Endothelial cell of umbilical vein (primary cell): ENCODE measurements around the gene TUSC2. TPM values are rescaled to one million over a fixed set of nuclear protein-coding genes. Genes with fewer than 3 reads are reported as not detected.

Source experiments
- BruUV-seq: library from RNA; stranded (reverse); fragments of 400-500 nt; replicated peaks from 2 replicates; lab custom pipeline; 2021; lab: Mats Ljungman, UMichigan
- CTCF ChIA-PET: fragments of 300-600, 350-600 bp; sonication (Branson Sonifier 250); formaldehyde crosslinking; loops from one replicate; lab custom pipeline; 2021; ENCODE audit warnings: antibody characterized with exemption, inconsistent platforms; lab: Charles Lee
- POLR2A ChIA-PET: fragments of 300-600, 350-600 bp; sonication (Branson Sonifier 250); formaldehyde crosslinking; loops from one replicate; lab custom pipeline; 2021; ENCODE audit warnings: antibody characterized with exemption, inconsistent platforms; lab: Charles Lee
- DNase-seq: peaks from one replicate; pipeline ENCODE4 v3.0.0-alpha.2; 2011; ENCODE audit warnings: low read depth, low spot score
- FAIRE-seq: peaks from 2 replicates; lab custom pipeline; 2011; peaks lifted over from hg19 to GRCh38; lab: Jason Lieb, UNC
- H2AFZ ChIP-seq: 2 replicates; pipeline ENCODE4 v1.6.0; 2012; ENCODE audit warnings: low read depth, low read length, control low read depth, inconsistent platforms
- H3K27ac ChIP-seq: 2 replicates; pipeline ENCODE4 v1.5.1; 2011; ENCODE audit warnings: low read depth, mild to moderate bottlenecking, control low read depth, low read length, moderate library complexity; ENCODE audit not compliant: insufficient read depth
- H3K27me3 ChIP-seq, 2 experiments: 2 replicates each; pipeline versions ENCODE4 v1.6.0 to v1.6.1; 2011; ENCODE audit warnings: low read length in 2 of 2, mixed read lengths in 1 of 2; ENCODE audit not compliant: control insufficient read depth in 2 of 2, insufficient read depth in 2 of 2
- H3K36me3 ChIP-seq, 2 experiments: 2 replicates in 1 of 2; 3 replicates in 1 of 2; pipeline ENCODE4 v1.5.1; 2011; ENCODE audit warnings: low read length in 2 of 2, mild to moderate bottlenecking in 1 of 2, moderate library complexity in 1 of 2; ENCODE audit not compliant: control insufficient read depth in 2 of 2, insufficient read depth in 2 of 2; ENCODE audit errors: extremely low read depth in 1 of 2
- H3K4me1 ChIP-seq: 3 replicates; pipeline ENCODE4 v1.5.1; 2011; ENCODE audit warnings: mild to moderate bottlenecking, low read length; ENCODE audit not compliant: control insufficient read depth, insufficient read depth; ENCODE audit errors: extremely low read depth
- H3K4me2 ChIP-seq: 2 replicates; pipeline ENCODE4 v1.6.1; 2011; ENCODE audit warnings: low read length, control low read depth, mixed read lengths; ENCODE audit not compliant: insufficient read depth
- H3K4me3 ChIP-seq, 3 experiments: fragments of 200-600 bp in 1 of 3; sonication (generic), shearing (Covaris generic) in 1 of 3; replicated peaks in 1 of 3; 2 replicates each; pipeline ENCODE4 v1.5.1; 2011 to 2016; ENCODE audit warnings: control low read depth in 3 of 3, low read length in 3 of 3, mild to moderate bottlenecking in 2 of 3, inconsistent platforms in 1 of 3, low read depth in 1 of 3, moderate library complexity in 1 of 3; ENCODE audit not compliant: insufficient read depth in 1 of 3
- H3K79me2 ChIP-seq: 2 replicates; pipeline ENCODE4 v1.6.0; 2012; ENCODE audit warnings: low read length, inconsistent platforms; ENCODE audit not compliant: control insufficient read depth, insufficient read depth
- H3K9ac ChIP-seq: replicated peaks from 2 replicates; pipeline ENCODE3; 2011; ENCODE audit warnings: low read length, control low read depth; ENCODE audit not compliant: insufficient read depth; ENCODE audit errors: extremely low read depth
- H3K9me1 ChIP-seq: replicated peaks from 3 replicates; pipeline ENCODE4 v1.6.0; 2011; ENCODE audit warnings: mild to moderate bottlenecking, low read length; ENCODE audit not compliant: control insufficient read depth, insufficient read depth; ENCODE audit errors: extremely low read depth
- H3K9me3 ChIP-seq: replicated peaks from 2 replicates; pipeline ENCODE4 v1.5.1; 2012; ENCODE audit warnings: low read length, inconsistent platforms; ENCODE audit not compliant: control insufficient read depth, insufficient read depth
- H4K20me1 ChIP-seq: replicated peaks from 2 replicates; pipeline ENCODE3; 2011; ENCODE audit warnings: mild to moderate bottlenecking, low read length; ENCODE audit not compliant: control insufficient read depth, insufficient read depth; ENCODE audit errors: extremely low read depth
- POLR2A ChIP-seq: IDR thresholded peaks from 2 replicates; pipeline ENCODE4 v1.6.1; 2012; ENCODE audit warnings: low read depth, mild to moderate bottlenecking, control low read depth, low read length
- POLR2AphosphoS5 ChIP-seq: IDR thresholded peaks from 2 replicates; pipeline ENCODE4 v1.6.1; 2012; ENCODE audit warnings: low read depth, mild to moderate bottlenecking, control low read depth, low read length, moderate library complexity; ENCODE audit not compliant: insufficient read depth
- dilution Hi-C: fragments of 300-500 bp; cut with MboI; formaldehyde crosslinking; loops from one replicate; pipeline ENCODE4 v1.15.0; 2019; ENCODE audit warnings: low sequenced_read_pairs; ENCODE audit not compliant: extremely low pct_ligation_motif_present
- intact Hi-C: fragments of 100-400 bp; cut with micrococcal nuclease; formaldehyde crosslinking; loops from one replicate; pipeline ENCODE4 v1.10.0; 2022
- polyA plus RNA-seq, 4 experiments: library from polyadenylated mRNA; depleted of rRNA in 3 of 4; stranded (reverse) in 3 of 4; unstranded in 1 of 4; fragments of >200 nt; gene quantifications; 2 replicates each; pipeline versions ENCODE4 v1.2.1 to v1.2.3, GENCODE V29; 2011 to 2012; ENCODE audit warnings: missing spikeins in 1 of 4
- total RNA-seq: library from RNA; stranded (reverse); gene quantifications from 2 replicates; pipeline ENCODE4 v1.2.3, GENCODE V29; 2021
- TF ChIP-seq, protein P1 (sequence below), 2 donors: IDR thresholded peaks; 1 replicate in 1 of 2; 2 replicates in 1 of 2; pipeline ENCODE4 v1.5.1; 2011; ENCODE audit warnings: low read length in 2 of 2, mild to moderate bottlenecking in 2 of 2, moderate library complexity in 2 of 2, control low read depth in 1 of 2, inconsistent platforms in 1 of 2, low read depth in 1 of 2; ENCODE audit not compliant: insufficient read depth in 1 of 2; ENCODE audit errors: extremely low read depth in 1 of 2

The TUSC2 gene
- total and polyA plus RNA-seq, 2 donors (not counting 3 experiments of a cell fraction or from before 2014, with no cell fraction given): 30.0 to 89.0 TPM

DNA sequence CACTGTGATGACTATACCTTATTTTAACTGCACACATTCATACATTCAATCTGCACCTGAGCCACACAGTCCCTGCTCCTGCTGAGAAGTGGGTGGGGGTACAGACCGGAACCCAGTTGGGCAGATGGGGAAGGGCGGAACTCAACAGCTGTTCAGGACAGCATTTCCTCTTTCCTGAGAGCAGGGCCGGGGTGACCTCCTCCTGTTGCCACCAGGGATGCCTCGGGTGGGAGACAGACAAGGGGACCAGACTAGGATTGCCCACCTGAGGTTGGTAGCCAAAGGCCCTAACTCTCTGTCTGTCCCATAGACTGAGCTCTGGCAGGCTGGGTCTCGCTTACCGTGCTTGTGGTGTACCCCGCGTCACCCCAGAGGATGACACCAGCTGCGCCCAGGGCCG is 9.4 kb downstream of the TUSC2 start:
- H3K36me3 ChIP-seq: peaks cover 17 to 47% of the 10 kb centered on the region in 2 experiments
- no peak overlapping the region for H3K9ac ChIP-seq
- TF ChIP-seq POLR2AphosphoS5 (no peak), POLR2A (peak; percentile 2)
- H3K27ac ChIP-seq: no peak overlapping the region
- H3K4me1 ChIP-seq: peaks cover 55% of the 10 kb centered on the region
- H4K20me1 ChIP-seq: no peaks in the 10 kb centered on the region
- intact Hi-C loops: no loop called here
- POLR2A ChIA-PET: interaction anchor here (0.6 to 0.8 kb wide), 2 partner anchors 9 to 56 kb away, joined by 3 to 7 read pairs; partner anchors contain the start of gene TUSC2
- FAIRE-seq (peak; percentile 12), DNase-seq (no peak)
- H2AFZ ChIP-seq: no peak overlapping the region
- H3K9me3 ChIP-seq: no peaks in the 10 kb centered on the region
- peak overlapping the region in 2 of 3 experiments; percentile 11 to 89 for H3K4me3 ChIP-seq
- no peaks in the 10 kb centered on the region for H3K9me1 ChIP-seq
- peak overlapping the region; percentile 69 for H3K4me2 ChIP-seq
- dilution Hi-C loops: no loop called here
- CTCF ChIA-PET: interaction anchor here (1.6 to 1.7 kb wide), 2 partner anchors 15 to 19 kb away, joined by 3 to 6 read pairs; partner anchors contain the start of genes HYAL1, HYAL3 and NAA80
- H3K79me2 ChIP-seq: peaks cover 52% of the 10 kb centered on the region
- BruUV-seq: no TSS peak
- no peaks in the 10 kb centered on the region for H3K27me3 ChIP-seq

DNA sequence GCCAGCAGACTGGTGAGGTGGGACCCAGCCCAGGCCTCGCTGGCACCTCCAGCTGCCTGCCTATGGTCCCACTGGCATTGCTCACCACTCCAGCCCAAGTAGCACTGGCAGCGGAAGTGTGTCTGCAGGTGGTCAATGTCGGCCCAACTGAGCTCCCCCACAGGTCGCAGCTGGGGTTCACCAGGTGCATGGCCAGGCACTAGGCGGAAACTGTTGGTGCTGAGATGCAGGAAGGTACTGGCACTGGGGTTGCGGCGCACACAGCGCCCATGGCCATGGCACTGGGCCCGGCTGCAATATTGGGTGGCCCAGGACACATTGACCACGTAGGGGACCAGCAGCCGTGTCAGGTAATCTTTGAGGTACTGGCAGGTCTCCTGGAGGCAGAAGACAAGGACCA is 9.9 kb downstream of the TUSC2 start:
- POLR2A ChIA-PET: interaction anchor here (0.8 kb wide), 1 partner anchor 10 kb away, joined by 3 read pairs; the partner anchor contains the start of gene TUSC2
- intact Hi-C loops: no loop called here

More for the DNA sequence above, 9.9 kb downstream of the TUSC2 start:
- Histone ChIP-seq H2AFZ (no peak overlapping the region), H3K79me2 (peaks cover 52% of the 10 kb centered on the region), H3K9me1 (no peaks in the 10 kb centered on the region), H4K20me1 (no peaks in the 10 kb centered on the region), H3K27me3 (no peaks in the 10 kb centered on the region), H3K4me2 (peak overlapping the region; percentile 69), H3K4me3 (peak overlapping the region in 1 of 3 experiments; percentile 11), H3K36me3 (peaks cover 17 to 47% of the 10 kb centered on the region in 2 experiments), H3K4me1 (peaks cover 51% of the 10 kb centered on the region), H3K9me3 (no peaks in the 10 kb centered on the region), H3K27ac (no peak overlapping the region), H3K9ac (no peak overlapping the region)
- FAIRE-seq (no peak), DNase-seq (no peak)
- CTCF ChIA-PET: interaction anchor here (1.6 to 1.7 kb wide), 2 partner anchors 15 to 19 kb away, joined by 3 to 6 read pairs; partner anchors contain the start of genes HYAL1, HYAL3 and NAA80
- peak; percentile 72 for TF ChIP-seq POLR2A
- TF ChIP-seq, protein P1, sequence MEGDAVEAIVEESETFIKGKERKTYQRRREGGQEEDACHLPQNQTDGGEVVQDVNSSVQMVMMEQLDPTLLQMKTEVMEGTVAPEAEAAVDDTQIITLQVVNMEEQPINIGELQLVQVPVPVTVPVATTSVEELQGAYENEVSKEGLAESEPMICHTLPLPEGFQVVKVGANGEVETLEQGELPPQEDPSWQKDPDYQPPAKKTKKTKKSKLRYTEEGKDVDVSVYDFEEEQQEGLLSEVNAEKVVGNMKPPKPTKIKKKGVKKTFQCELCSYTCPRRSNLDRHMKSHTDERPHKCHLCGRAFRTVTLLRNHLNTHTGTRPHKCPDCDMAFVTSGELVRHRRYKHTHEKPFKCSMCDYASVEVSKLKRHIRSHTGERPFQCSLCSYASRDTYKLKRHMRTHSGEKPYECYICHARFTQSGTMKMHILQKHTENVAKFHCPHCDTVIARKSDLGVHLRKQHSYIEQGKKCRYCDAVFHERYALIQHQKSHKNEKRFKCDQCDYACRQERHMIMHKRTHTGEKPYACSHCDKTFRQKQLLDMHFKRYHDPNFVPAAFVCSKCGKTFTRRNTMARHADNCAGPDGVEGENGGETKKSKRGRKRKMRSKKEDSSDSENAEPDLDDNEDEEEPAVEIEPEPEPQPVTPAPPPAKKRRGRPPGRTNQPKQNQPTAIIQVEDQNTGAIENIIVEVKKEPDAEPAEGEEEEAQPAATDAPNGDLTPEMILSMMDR (IDR thresholded peaks at IDR 0.05; ENCODE audit: extremely low read depth in 1 of 2, insufficient read depth in 1 of 2, low read depth in 1 of 2, low read length in 2 of 2): no peak
- dilution Hi-C loops: no loop called here
- no TSS peak for BruUV-seq
